Mucosa of descending colon (tissue), 3 donors: Measurements from ENCODE around the gene GAS7. TPM values are rescaled to one million over a fixed set of nuclear protein-coding genes. Genes with fewer than 3 reads are reported as not detected.

Experiments
- ATAC-seq: fragments of 200-7000 bp; cut with Tn5 transposase; one replicate; pipeline ENCODE4 v1.9.1; 2020; ENCODE audit warnings: mild to moderate bottlenecking, moderate library complexity
- DNase-seq, 3 donors: peaks; one replicate each; pipeline ENCODE4 v3.0.0-alpha.2; 2020
- H3K36me3 ChIP-seq: fragments of 200-600 bp; one replicate; pipeline ENCODE4 v1.8.0; 2021; ENCODE audit warnings: low read depth, mild to moderate bottlenecking
- H3K4me1 ChIP-seq: fragments of 200-600 bp; one replicate; pipeline ENCODE4 v1.8.0; 2021; ENCODE audit warnings: low read depth, mild to moderate bottlenecking
- H3K4me3 ChIP-seq: fragments of 200-600 bp; one replicate; pipeline ENCODE4 v1.8.0; 2021; ENCODE audit warnings: mild to moderate bottlenecking
- H3K9me3 ChIP-seq: fragments of 200-600 bp; one replicate; pipeline ENCODE4 v1.8.0; 2021; ENCODE audit warnings: mild to moderate bottlenecking
- intact Hi-C, 2 donors: fragments of 100-400 bp; cut with DNase I in 1 of 2; cut with micrococcal nuclease in 1 of 2; formaldehyde crosslinking; loops; one replicate each; pipeline versions ENCODE4 v1.11.0 to v1.11.1; 2022; cut with DNase I, micrococcal nuclease
- total RNA-seq, 3 donors: library from RNA; stranded (reverse); fragmentation: NEBNext Ultra II Directional in 2 of 3; extraction: Animal tissue kit (Norgen Biotek cat#: 25700) in 2 of 3; gene quantifications; one replicate each; pipeline versions ENCODE4 v1.2.1 to v1.2.4, GENCODE V29; 2021 to 2023
- TF ChIP-seq, protein P1 (sequence below): fragments of 200-600 bp; IDR thresholded peaks from one replicate; pipeline ENCODE4 v1.8.0; 2022; ENCODE audit warnings: antibody characterized with exemption, mild to moderate bottlenecking
- donor health status: DM: no; HTN: no; CAD: no; lungs with moderate emphysema.
- donor health status: DM: no; HTN: no; CAD: no.
- donor health status: DM: no; HTN: yes; CAD: no.

GAS7 gene
- total RNA-seq, 3 donors from 2014 or later, result 6.4 to 54.4 (median 21.6) TPM

DNA sequence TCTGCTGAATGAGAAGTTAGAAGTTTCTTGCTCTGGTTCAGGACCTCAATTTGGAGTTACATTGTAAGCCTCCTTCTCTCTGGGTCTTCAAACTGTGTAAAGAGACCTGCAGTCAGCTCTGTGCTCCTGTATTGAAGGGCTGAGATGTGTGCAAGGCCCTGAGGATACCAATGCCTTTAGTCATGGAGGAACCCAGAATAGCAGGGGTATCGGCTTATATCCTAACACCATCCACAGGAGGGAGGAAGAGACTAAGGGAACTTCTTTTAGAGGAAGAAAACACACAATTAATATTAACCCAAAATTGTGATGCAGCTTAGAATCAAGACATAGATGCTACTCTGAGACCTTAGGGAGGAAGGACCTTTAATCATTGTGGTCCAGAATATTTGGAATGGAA is 336.2 kb downstream of the GAS7 start:
- ATAC-seq, result no peak
- intact Hi-C loops, result no loop called here
- TF ChIP-seq, protein P1, sequence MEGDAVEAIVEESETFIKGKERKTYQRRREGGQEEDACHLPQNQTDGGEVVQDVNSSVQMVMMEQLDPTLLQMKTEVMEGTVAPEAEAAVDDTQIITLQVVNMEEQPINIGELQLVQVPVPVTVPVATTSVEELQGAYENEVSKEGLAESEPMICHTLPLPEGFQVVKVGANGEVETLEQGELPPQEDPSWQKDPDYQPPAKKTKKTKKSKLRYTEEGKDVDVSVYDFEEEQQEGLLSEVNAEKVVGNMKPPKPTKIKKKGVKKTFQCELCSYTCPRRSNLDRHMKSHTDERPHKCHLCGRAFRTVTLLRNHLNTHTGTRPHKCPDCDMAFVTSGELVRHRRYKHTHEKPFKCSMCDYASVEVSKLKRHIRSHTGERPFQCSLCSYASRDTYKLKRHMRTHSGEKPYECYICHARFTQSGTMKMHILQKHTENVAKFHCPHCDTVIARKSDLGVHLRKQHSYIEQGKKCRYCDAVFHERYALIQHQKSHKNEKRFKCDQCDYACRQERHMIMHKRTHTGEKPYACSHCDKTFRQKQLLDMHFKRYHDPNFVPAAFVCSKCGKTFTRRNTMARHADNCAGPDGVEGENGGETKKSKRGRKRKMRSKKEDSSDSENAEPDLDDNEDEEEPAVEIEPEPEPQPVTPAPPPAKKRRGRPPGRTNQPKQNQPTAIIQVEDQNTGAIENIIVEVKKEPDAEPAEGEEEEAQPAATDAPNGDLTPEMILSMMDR, result no peak

DNA sequence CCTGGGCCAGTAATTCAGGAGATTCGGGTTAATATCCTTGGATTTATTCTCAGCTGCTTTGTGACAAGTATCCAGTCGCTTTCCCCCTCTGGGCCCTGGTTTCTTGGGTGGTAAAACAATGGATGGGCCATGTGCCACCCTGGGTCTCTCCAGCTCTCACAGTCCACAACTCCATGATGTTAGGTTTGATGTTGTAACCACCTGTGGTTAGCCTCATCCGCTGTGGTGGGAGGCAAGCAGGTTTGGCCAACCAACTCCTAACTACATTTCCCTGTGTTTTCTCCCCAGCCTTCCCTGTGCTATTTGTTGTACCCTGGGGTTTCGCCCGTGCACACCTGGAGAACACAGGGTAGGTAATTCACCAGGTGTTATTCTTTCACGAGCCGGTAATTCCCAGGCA is 337.6 kb downstream of the GAS7 start:
- H3K4me1 ChIP-seq, result no peaks in the 10 kb centered on the region
- intact Hi-C loops, result no loop called here
- no peak overlapping the region for H3K4me3 ChIP-seq
- no peak for ATAC-seq
- H3K36me3 ChIP-seq, result no peaks in the 10 kb centered on the region
- no peaks in the 10 kb centered on the region for H3K9me3 ChIP-seq
- TF ChIP-seq, protein P1, result no peak
- DNase-seq, result no peak

More for the DNA sequence above, 336.2 kb downstream of the GAS7 start:
- DNase-seq, result no peak
- Histone ChIP-seq H3K9me3 (no peaks in the 10 kb centered on the region), H3K36me3 (no peaks in the 10 kb centered on the region), H3K4me3 (no peak overlapping the region), H3K4me1 (no peaks in the 10 kb centered on the region)

Other genes with a start within 250 kb of the GAS7 start
- gene MYH13, start 174.4 kb upstream of the GAS7 start, total RNA-seq, result under 1 TPM in 1 of 3 donors, not detected in 2; 0.05 TPM
- gene MYH8, start 223.3 kb upstream of the GAS7 start, total RNA-seq, result not detected